Lower leg skin (tissue), 3 donors: ENCODE data around the gene SOX11.

Experiments
- POLR2A ChIP-seq, 2 donors: fragments of 450-650 bp; IDR thresholded peaks; one replicate each; pipeline ENCODE4 v1.6.1; 2016 to 2017; ENCODE audit warnings: antibody characterized with exemption in 2 of 2, mild to moderate bottlenecking in 1 of 2, moderate library complexity in 1 of 2
- TF ChIP-seq, protein P1 (sequence below), 3 donors: fragments of 450-650 bp; IDR thresholded peaks; one replicate each; pipeline ENCODE4 v1.5.1; 2016; ENCODE audit warnings: antibody characterized with exemption in 3 of 3, mild to moderate bottlenecking in 3 of 3, moderate library complexity in 2 of 3

DNA sequence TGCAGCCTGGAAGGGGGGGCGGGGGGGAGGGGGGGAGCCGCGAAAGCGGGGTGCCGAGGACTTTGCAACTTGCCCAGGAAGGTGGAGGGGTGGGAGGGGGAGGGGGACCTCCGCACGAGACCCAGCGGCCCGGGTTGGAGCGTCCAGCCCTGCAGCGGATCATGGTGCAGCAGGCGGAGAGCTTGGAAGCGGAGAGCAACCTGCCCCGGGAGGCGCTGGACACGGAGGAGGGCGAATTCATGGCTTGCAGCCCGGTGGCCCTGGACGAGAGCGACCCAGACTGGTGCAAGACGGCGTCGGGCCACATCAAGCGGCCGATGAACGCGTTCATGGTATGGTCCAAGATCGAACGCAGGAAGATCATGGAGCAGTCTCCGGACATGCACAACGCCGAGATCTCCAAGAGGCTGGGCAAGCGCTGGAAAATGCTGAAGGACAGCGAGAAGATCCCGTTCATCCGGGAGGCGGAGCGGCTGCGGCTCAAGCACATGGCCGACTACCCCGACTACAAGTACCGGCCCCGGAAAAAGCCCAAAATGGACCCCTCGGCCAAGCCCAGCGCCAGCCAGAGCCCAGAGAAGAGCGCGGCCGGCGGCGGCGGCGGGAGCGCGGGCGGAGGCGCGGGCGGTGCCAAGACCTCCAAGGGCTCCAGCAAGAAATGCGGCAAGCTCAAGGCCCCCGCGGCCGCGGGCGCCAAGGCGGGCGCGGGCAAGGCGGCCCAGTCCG, 540 bp downstream of the SOX11 start:
- TF ChIP-seq, protein P1, sequence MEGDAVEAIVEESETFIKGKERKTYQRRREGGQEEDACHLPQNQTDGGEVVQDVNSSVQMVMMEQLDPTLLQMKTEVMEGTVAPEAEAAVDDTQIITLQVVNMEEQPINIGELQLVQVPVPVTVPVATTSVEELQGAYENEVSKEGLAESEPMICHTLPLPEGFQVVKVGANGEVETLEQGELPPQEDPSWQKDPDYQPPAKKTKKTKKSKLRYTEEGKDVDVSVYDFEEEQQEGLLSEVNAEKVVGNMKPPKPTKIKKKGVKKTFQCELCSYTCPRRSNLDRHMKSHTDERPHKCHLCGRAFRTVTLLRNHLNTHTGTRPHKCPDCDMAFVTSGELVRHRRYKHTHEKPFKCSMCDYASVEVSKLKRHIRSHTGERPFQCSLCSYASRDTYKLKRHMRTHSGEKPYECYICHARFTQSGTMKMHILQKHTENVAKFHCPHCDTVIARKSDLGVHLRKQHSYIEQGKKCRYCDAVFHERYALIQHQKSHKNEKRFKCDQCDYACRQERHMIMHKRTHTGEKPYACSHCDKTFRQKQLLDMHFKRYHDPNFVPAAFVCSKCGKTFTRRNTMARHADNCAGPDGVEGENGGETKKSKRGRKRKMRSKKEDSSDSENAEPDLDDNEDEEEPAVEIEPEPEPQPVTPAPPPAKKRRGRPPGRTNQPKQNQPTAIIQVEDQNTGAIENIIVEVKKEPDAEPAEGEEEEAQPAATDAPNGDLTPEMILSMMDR (IDR thresholded peaks at IDR 0.05), result no peak
- no peak for TF ChIP-seq POLR2A (IDR thresholded peaks at IDR 0.05)
